Testis (tissue), 2 donors: ENCODE results near the gene IYD.

Source experiments
- CTCF ChIP-seq, 3 experiments: fragments of 450-650 bp in 2 of 3; fragments of 200-600 bp in 1 of 3; sonication (generic) in 1 of 3; IDR thresholded peaks; one replicate each; pipeline ENCODE4 v1.5.1; 2016 to 2019; ENCODE audit warnings: antibody characterized with exemption in 3 of 3, mild to moderate bottlenecking in 2 of 3, moderate library complexity in 1 of 3
- POLR2A ChIP-seq: fragments of 450-650 bp; IDR thresholded peaks from one replicate; pipeline ENCODE4 v1.6.1; 2017; ENCODE audit warnings: antibody characterized with exemption, mild to moderate bottlenecking, moderate library complexity

GRCh38 chr6:150413781-150414281 lies 45.0 kb downstream of the IYD start:
- TF ChIP-seq CTCF (IDR thresholded peaks at IDR 0.05) (no peak), POLR2A (no peak)
